GM19099 (cell line): ENCODE measurements around the gene HECW1.

ENCODE experiments used
- POLR2A ChIP-seq: IDR thresholded peaks from 3 replicates; pipeline ENCODE4 v1.6.1; 2011; ENCODE audit warnings: low read depth; ENCODE audit not compliant: insufficient read length; ENCODE audit errors: extremely low read depth

HECW1 gene

GRCh38 chr7:43431020-43431595 lies 318.7 kb downstream of the HECW1 start:
- no peak for TF ChIP-seq POLR2A

- no peak for TF ChIP-seq POLR2A
Measured at GRCh38 chr7:43433639-43434038, 321.2 kb downstream of the HECW1 start.

GRCh38 chr7:43437001-43437400 lies 324.6 kb downstream of the HECW1 start:
- no peak for TF ChIP-seq POLR2A

- no peak for TF ChIP-seq POLR2A
Measured at GRCh38 chr7:43438897-43439479, 326.5 kb downstream of the HECW1 start.

GRCh38 chr7:43439631-43440401 lies 327.4 kb downstream of the HECW1 start:
- TF ChIP-seq POLR2A: no peak

- TF ChIP-seq POLR2A: no peak
Measured at GRCh38 chr7:43441231-43442130, 329.0 kb downstream of the HECW1 start.

GRCh38 chr7:43443381-43443780 lies 330.9 kb downstream of the HECW1 start:
- TF ChIP-seq POLR2A: no peak

- no peak for TF ChIP-seq POLR2A
Measured at GRCh38 chr7:43444711-43445578, 332.5 kb downstream of the HECW1 start.

- no peak for TF ChIP-seq POLR2A
Measured at GRCh38 chr7:43449577-43449976, 337.1 kb downstream of the HECW1 start.

GRCh38 chr7:43450894-43451293 lies 338.4 kb downstream of the HECW1 start:
- TF ChIP-seq POLR2A: no peak

GRCh38 chr7:43454936-43455518 lies 342.6 kb downstream of the HECW1 start:
- TF ChIP-seq POLR2A: no peak

- no peak for TF ChIP-seq POLR2A
Measured at GRCh38 chr7:43456200-43456599, 343.8 kb downstream of the HECW1 start.

- no peak for TF ChIP-seq POLR2A
Measured at GRCh38 chr7:43458330-43459018, 346.0 kb downstream of the HECW1 start.
